DOHH2 (cell line): ENCODE results near the gene NUDT13.

Experiments
- EZH2phosphoT487 ChIP-seq: fragments of 200-600 bp; sonication (generic); IDR thresholded peaks from 2 replicates; pipeline ENCODE4 v1.6.1; 2017; ENCODE audit warnings: borderline replicate concordance, mild to moderate bottlenecking, antibody characterized with exemption, low read length, moderate library complexity, mixed read lengths
- TF ChIP-seq, protein P1 (sequence below): fragments of 200-600 bp; sonication (generic); IDR thresholded peaks from one replicate; pipeline ENCODE4 v1.5.1; 2014; ENCODE audit warnings: antibody characterized with exemption, mild to moderate bottlenecking, low read depth, low read length; ENCODE audit not compliant: poor library complexity, severe bottlenecking

DNA sequence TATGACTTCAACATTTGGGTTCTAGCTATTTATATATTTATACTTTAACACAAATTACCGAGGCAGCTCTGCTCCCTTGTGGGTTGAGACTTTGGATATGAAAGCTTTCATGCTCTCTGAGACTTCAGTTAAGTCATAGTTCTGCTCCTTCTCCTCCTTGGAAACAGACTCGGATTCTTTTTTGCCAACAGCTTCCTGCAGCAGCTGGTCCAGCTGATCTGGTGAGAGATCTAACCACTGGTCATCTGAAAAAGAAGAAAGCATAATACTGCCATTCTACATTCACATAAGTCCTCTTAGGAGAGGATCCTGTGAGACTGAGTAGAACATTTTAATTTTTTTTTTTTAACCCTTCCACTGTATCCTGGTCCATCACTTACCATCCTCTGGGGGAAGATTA lies 29.0 kb downstream of the NUDT13 start:
- TF ChIP-seq, protein P1, sequence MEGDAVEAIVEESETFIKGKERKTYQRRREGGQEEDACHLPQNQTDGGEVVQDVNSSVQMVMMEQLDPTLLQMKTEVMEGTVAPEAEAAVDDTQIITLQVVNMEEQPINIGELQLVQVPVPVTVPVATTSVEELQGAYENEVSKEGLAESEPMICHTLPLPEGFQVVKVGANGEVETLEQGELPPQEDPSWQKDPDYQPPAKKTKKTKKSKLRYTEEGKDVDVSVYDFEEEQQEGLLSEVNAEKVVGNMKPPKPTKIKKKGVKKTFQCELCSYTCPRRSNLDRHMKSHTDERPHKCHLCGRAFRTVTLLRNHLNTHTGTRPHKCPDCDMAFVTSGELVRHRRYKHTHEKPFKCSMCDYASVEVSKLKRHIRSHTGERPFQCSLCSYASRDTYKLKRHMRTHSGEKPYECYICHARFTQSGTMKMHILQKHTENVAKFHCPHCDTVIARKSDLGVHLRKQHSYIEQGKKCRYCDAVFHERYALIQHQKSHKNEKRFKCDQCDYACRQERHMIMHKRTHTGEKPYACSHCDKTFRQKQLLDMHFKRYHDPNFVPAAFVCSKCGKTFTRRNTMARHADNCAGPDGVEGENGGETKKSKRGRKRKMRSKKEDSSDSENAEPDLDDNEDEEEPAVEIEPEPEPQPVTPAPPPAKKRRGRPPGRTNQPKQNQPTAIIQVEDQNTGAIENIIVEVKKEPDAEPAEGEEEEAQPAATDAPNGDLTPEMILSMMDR, result no peak
- no peak for TF ChIP-seq EZH2phosphoT487
